PC-9 (cell line): ENCODE data around the gene TMPRSS4.

Experiments used
- CTCF ChIP-seq: fragments of 200-600 bp; sonication (generic); conservative IDR thresholded peaks from 2 replicates; pipeline ENCODE4 v1.6.1; 2017; ENCODE audit warnings: mixed run types, antibody characterized with exemption, mild to moderate bottlenecking, moderate library complexity
- EZH2 ChIP-seq: fragments of 200-600 bp; sonication (generic); IDR thresholded peaks from 2 replicates; pipeline ENCODE4 v1.8.0; 2017; ENCODE audit warnings: antibody characterized with exemption, low read depth

- no peak for TF ChIP-seq EZH2
- TF ChIP-seq CTCF, result no peak
These were observed 72.0 kb downstream of the TMPRSS4 start for GRCh38 chr11:118148856-118149255.
